Measurements from ENCODE around the gene PURA. TPM values are rescaled to one million over a fixed set of nuclear protein-coding genes. Genes with fewer than 3 reads are reported as not detected.
A peak's percentile ranks its signal among the peaks of the same experiment; 100 is the strongest.

The PURA gene
- total and polyA plus RNA-seq, 2 donors from 2014 or later = 4.7 to 31.6 TPM

GRCh38 chr5:140131967-140132409 is 18.1 kb downstream of the PURA start:
- Histone ChIP-seq H3K9ac (ENCODE audit: low read length in 3 of 3) (no peak overlapping the region), H3K27ac (ENCODE audit: low read depth in 2 of 2, low read length in 2 of 2) (no peak overlapping the region), H3K9me3 (ENCODE audit: control insufficient read depth in 2 of 3, insufficient read depth in 1 of 3, low read length in 3 of 3) (no peaks in the 10 kb centered on the region), H3K36me3 (ENCODE audit: control insufficient read depth in 2 of 3, insufficient read depth in 3 of 3, low read length in 3 of 3) (no peaks in the 10 kb centered on the region), H3K4me1 (ENCODE audit: control insufficient read depth in 2 of 3, insufficient read depth in 2 of 3, low read depth in 1 of 3, low read length in 3 of 3) (peaks cover 0 to 10% (median 2%) of the 10 kb centered on the region in 3 donors), H3K4me3 (ENCODE audit: low read length in 3 of 3) (no peak overlapping the region), H3K27me3 (ENCODE audit: control insufficient read depth, insufficient read depth, low read length) (no peaks in the 10 kb centered on the region)
- FAIRE-seq (no peak), DNase-seq (peak in 1 of 5 donors; percentile 83)
- intact Hi-C loops (cut with DNase I) = no loop called here
- TF ChIP-seq CTCF (IDR thresholded peaks at IDR 0.05; ENCODE audit: borderline replicate concordance, extremely low read depth, insufficient read depth) = no peak

GRCh38 chr5:140133514-140134167 is 19.7 kb downstream of the PURA start:
- TF ChIP-seq CTCF (IDR thresholded peaks at IDR 0.05; ENCODE audit: borderline replicate concordance, extremely low read depth, insufficient read depth) = no peak
- Histone ChIP-seq H3K9ac (ENCODE audit: low read length in 3 of 3) (no peak overlapping the region), H3K9me3 (ENCODE audit: control insufficient read depth in 2 of 3, insufficient read depth in 1 of 3, low read length in 3 of 3) (no peaks in the 10 kb centered on the region), H3K27me3 (ENCODE audit: control insufficient read depth, insufficient read depth, low read length) (no peaks in the 10 kb centered on the region), H3K36me3 (ENCODE audit: control insufficient read depth in 2 of 3, insufficient read depth in 3 of 3, low read length in 3 of 3) (no peaks in the 10 kb centered on the region), H3K4me3 (ENCODE audit: low read length in 3 of 3) (no peak overlapping the region), H3K27ac (ENCODE audit: low read depth in 2 of 2, low read length in 2 of 2) (no peak overlapping the region), H3K4me1 (ENCODE audit: control insufficient read depth in 2 of 3, insufficient read depth in 2 of 3, low read depth in 1 of 3, low read length in 3 of 3) (peaks cover 0 to 10% (median 9%) of the 10 kb centered on the region in 3 donors)
- DNase-seq = no peak
- intact Hi-C loops (cut with DNase I) = no loop called here
- no peak for FAIRE-seq

GRCh38 chr5:140134277-140134935 is 20.5 kb downstream of the PURA start:
- Histone ChIP-seq H3K9me3 (ENCODE audit: control insufficient read depth in 2 of 3, insufficient read depth in 1 of 3, low read length in 3 of 3) (no peaks in the 10 kb centered on the region), H3K27ac (ENCODE audit: low read depth in 2 of 2, low read length in 2 of 2) (no peak overlapping the region), H3K4me3 (ENCODE audit: low read length in 3 of 3) (no peak overlapping the region), H3K4me1 (ENCODE audit: control insufficient read depth in 2 of 3, insufficient read depth in 2 of 3, low read depth in 1 of 3, low read length in 3 of 3) (peaks cover 0 to 10% (median 9%) of the 10 kb centered on the region in 3 donors), H3K27me3 (ENCODE audit: control insufficient read depth, insufficient read depth, low read length) (no peaks in the 10 kb centered on the region), H3K36me3 (ENCODE audit: control insufficient read depth in 2 of 3, insufficient read depth in 3 of 3, low read length in 3 of 3) (no peaks in the 10 kb centered on the region), H3K9ac (ENCODE audit: low read length in 3 of 3) (no peak overlapping the region)
- no peak for FAIRE-seq
- TF ChIP-seq CTCF (IDR thresholded peaks at IDR 0.05; ENCODE audit: borderline replicate concordance, extremely low read depth, insufficient read depth) = no peak
- intact Hi-C loops (cut with DNase I) = no loop called here
- DNase-seq = no peak

All from kidney (tissue), 14 donors.